Neutrophil (primary cell): ENCODE data around the gene JPH3.

ENCODE experiments used
- H3K27ac ChIP-seq: fragments of 200-600 bp; sonication (generic); 2 replicates; pipeline ENCODE4 v1.5.1; 2016; ENCODE audit warnings: mild to moderate bottlenecking, moderate library complexity
- H3K27me3 ChIP-seq: fragments of 200-600 bp; sonication (generic); 2 replicates; pipeline ENCODE4 v1.6.0; 2016; ENCODE audit warnings: mild to moderate bottlenecking
- H3K36me3 ChIP-seq: fragments of 200-600 bp; sonication (generic); 2 replicates; pipeline ENCODE4 v1.5.1; 2017
- H3K4me1 ChIP-seq, 2 experiments: fragments of 200-600 bp in 1 of 2; sonication (generic) in 1 of 2; 1 replicate in 1 of 2; 2 replicates in 1 of 2; pipeline versions ENCODE4 v1.5.1 to v1.6.1; 2013 to 2016; ENCODE audit warnings: low read depth in 1 of 2, low read length in 1 of 2, mild to moderate bottlenecking in 1 of 2, moderate library complexity in 1 of 2; ENCODE audit not compliant: control insufficient read depth in 1 of 2, insufficient read depth in 1 of 2
- H3K4me3 ChIP-seq, 2 experiments: fragments of 200-600 bp in 1 of 2; sonication (generic) in 1 of 2; 1 replicate in 1 of 2; 2 replicates in 1 of 2; pipeline ENCODE4 v1.5.1; 2013 to 2016; ENCODE audit warnings: low read depth in 1 of 2, low read length in 1 of 2, mild to moderate bottlenecking in 1 of 2, moderate library complexity in 1 of 2
- H3K9me3 ChIP-seq: fragments of 200-600 bp; sonication (generic); 2 replicates; pipeline ENCODE4 v1.5.1; 2016
- TF ChIP-seq, protein P1 (sequence below): fragments of 200-600 bp; sonication (generic); IDR thresholded peaks from 2 replicates; pipeline ENCODE4 v1.5.1; 2016; ENCODE audit warnings: antibody characterized with exemption

JPH3 gene

DNA sequence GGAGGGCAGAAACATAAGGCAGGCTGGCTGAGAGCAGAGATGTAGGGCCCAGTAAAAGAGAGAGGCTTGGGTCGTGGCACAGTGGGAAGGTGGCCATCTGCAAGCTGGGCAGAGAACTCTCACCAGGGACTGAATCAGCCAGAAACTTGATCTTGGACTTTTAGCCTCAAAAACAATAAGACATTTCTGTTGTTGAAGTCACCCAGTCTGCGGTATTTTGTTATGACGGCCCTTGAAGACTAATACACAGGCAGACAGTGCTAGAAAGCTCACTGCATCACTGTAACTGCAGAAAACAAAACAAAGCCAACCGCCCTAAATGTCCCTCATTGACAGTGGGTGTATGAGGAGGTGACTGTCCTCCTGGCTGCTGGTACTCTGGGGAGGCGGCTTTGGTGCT is 3.9 kb upstream of the JPH3 start:
- no peaks in the 10 kb centered on the region for H3K4me1 ChIP-seq
- H3K4me3 ChIP-seq: no peak overlapping the region
- H3K9me3 ChIP-seq: no peaks in the 10 kb centered on the region
- peaks cover 75% of the 10 kb centered on the region for H3K27me3 ChIP-seq
- H3K36me3 ChIP-seq: no peaks in the 10 kb centered on the region
- TF ChIP-seq, protein P1, sequence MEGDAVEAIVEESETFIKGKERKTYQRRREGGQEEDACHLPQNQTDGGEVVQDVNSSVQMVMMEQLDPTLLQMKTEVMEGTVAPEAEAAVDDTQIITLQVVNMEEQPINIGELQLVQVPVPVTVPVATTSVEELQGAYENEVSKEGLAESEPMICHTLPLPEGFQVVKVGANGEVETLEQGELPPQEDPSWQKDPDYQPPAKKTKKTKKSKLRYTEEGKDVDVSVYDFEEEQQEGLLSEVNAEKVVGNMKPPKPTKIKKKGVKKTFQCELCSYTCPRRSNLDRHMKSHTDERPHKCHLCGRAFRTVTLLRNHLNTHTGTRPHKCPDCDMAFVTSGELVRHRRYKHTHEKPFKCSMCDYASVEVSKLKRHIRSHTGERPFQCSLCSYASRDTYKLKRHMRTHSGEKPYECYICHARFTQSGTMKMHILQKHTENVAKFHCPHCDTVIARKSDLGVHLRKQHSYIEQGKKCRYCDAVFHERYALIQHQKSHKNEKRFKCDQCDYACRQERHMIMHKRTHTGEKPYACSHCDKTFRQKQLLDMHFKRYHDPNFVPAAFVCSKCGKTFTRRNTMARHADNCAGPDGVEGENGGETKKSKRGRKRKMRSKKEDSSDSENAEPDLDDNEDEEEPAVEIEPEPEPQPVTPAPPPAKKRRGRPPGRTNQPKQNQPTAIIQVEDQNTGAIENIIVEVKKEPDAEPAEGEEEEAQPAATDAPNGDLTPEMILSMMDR: no peak
- no peak overlapping the region for H3K27ac ChIP-seq

DNA sequence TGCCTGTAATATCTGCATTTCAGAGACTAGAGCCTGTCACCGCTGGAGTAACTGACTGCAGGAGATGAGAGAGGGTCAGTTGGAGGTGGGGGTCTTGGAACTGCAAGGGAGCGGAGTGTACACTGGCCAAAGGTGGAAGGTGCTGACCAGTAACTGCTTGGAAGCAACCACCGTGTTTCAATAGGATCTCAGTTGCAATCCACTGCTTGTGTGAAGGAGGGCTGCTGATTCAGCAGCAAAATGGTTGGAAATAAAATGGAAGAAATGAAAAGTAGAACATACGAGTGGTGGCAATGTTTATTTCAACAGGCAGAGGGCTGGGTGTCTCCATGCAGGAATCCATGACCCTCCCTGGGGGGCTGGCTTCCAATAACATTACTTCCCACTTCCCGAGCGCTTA is 2.1 kb upstream of the JPH3 start:
- no peaks in the 10 kb centered on the region for H3K36me3 ChIP-seq
- H3K9me3 ChIP-seq: no peaks in the 10 kb centered on the region
- no peaks in the 10 kb centered on the region for H3K4me1 ChIP-seq
- no peak overlapping the region for H3K27ac ChIP-seq
- H3K4me3 ChIP-seq: no peak overlapping the region
- H3K27me3 ChIP-seq: peaks cover 87% of the 10 kb centered on the region
- TF ChIP-seq, protein P1: no peak

DNA sequence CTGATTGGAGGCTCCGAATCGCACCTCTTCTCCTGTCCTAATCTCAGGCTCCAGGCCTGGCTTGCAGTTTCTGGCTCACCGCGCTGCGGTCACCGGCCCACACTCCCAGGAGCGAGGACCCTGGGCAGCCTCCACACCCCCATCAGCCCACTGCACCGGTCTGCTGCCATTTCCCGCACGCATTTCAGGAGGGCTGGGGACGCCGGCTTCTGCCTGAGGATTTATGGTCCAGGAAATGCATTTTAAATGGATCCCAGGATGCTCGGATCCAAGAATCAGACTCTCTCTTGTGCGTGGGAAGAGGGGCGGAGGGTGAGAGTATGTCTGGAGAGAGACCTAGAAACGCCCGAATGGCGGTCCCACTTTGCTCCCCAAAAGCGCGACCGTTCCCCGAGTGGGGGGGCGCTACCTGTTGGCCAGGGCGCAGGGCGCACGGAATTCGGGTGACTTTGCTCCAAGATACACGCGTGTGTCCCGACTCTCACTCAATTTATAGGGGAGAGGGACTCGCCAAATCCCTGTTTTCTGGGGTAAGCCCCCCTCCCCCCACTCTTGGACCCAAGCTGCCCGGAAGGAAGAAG is 817 bp upstream of the JPH3 start:
- H3K36me3 ChIP-seq: no peaks in the 10 kb centered on the region
- no peaks in the 10 kb centered on the region for H3K4me1 ChIP-seq
- peaks cover 89% of the 10 kb centered on the region for H3K27me3 ChIP-seq
- no peak overlapping the region for H3K4me3 ChIP-seq
- TF ChIP-seq, protein P1: no peak
- H3K9me3 ChIP-seq: no peaks in the 10 kb centered on the region
- no peak overlapping the region for H3K27ac ChIP-seq

DNA sequence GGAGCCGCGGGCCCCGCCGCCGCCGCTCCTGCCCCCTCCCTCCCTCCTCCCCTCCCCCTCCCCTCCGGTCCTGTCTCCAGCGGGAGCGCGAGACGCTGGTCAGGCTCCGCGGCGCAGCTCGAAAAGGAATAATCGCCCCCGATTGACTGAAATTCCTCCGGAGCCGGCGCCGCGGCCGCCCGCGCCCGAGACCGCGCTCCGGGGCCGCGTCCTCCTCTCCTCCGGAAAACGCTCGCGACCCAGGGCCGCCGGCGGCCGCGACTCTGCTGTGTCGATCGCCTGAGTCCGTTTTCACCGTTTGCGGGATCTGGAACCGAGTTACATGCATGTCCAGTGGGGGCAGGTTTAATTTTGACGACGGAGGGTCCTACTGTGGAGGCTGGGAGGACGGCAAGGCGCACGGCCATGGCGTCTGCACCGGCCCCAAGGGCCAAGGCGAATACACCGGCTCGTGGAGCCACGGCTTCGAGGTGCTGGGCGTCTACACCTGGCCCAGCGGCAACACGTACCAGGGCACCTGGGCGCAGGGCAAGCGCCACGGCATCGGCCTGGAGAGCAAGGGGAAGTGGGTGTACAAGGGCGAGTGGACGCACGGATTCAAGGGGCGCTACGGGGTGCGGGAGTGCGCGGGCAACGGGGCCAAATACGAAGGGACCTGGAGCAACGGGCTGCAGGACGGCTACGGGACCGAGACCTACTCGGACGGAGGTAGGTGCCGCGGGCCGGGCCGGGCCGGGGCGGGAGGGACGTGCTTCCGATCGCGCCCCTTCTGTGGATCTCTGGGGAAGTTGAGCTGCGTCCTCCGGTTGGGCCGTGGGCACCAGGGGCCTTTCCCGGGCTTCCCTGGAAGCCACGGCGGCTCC is 744 bp downstream of the JPH3 start:
- no peaks in the 10 kb centered on the region for H3K36me3 ChIP-seq
- H3K4me1 ChIP-seq: no peaks in the 10 kb centered on the region
- TF ChIP-seq, protein P1: no peak
- no peaks in the 10 kb centered on the region for H3K9me3 ChIP-seq
- no peak overlapping the region for H3K27ac ChIP-seq
- no peak overlapping the region for H3K4me3 ChIP-seq
- H3K27me3 ChIP-seq: peaks cover 95% of the 10 kb centered on the region

DNA sequence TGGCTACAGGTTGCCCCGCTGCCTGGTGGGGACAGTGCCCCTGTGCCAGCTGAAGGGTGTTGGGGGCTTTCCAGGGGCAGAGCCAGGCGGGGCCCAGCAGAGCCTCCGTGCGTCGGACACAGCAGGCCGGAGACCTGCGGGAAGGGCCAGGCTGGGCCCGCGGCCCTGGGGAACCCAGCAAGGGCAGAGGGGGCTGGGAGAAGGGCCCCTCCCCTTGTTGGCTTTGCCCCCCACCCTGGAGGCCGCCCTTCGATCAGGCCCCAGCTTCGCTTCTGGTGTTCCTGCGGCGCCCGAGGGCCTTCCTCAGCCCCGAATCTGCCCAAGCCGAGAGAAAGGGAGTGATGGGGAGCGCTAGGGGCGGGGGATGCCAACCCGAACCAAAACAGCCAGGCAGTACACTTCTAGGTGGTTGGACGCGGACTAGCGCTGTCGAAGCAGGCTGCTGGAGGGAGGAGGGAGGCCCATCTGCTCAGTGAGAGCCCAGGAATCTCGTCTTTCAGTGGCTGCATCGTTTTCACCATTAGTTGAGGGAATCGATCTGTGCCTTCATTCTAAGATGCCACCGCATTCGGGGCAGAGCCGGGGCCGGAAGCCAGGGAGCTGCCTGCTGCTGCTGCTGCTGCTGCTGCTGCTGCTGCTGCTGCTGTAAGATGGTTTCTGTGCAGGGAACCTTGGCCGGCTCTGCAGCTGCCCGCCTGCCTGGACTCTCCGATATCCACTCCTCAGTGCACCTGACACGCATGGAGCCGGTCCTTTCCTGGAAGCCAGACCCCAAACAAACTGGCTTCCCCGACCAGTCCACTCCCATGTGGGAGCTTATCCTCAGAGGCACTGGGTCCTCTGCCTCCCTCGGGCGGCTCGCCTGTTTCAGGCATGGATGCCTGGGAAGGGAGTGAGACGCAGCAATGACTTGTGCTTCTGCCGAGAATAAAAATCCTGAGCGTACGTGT is 1.7 kb downstream of the JPH3 start:
- Histone ChIP-seq H3K27ac (no peak overlapping the region), H3K4me1 (no peaks in the 10 kb centered on the region), H3K9me3 (no peaks in the 10 kb centered on the region), H3K27me3 (peaks cover 94% of the 10 kb centered on the region), H3K36me3 (no peaks in the 10 kb centered on the region), H3K4me3 (no peak overlapping the region)
- TF ChIP-seq, protein P1: no peak
